H9 (cell line): ENCODE data around the gene APLP2. TPM values are rescaled to one million over a fixed set of nuclear protein-coding genes. Genes with fewer than 3 reads are reported as not detected.

Source experiments
- DNase-seq: peaks from one replicate; pipeline ENCODE4 v3.0.0-alpha.2; 2017
- H2AFZ ChIP-seq: one replicate; pipeline ENCODE4 v1.6.1; 2013; ENCODE audit warnings: mild to moderate bottlenecking, low read length, control low read depth, moderate library complexity
- H2AK5ac ChIP-seq: 2 replicates; pipeline ENCODE4 v1.6.1; 2013; ENCODE audit warnings: low read length, control low read depth, mixed read lengths; ENCODE audit not compliant: insufficient read length
- H2BK120ac ChIP-seq: one replicate; pipeline ENCODE4 v1.6.1; 2013; ENCODE audit warnings: low read depth, mild to moderate bottlenecking, low read length, control low read depth, inconsistent platforms; ENCODE audit not compliant: poor library complexity, severe bottlenecking
- H2BK12ac ChIP-seq: 2 replicates; pipeline ENCODE4 v1.6.1; 2013; ENCODE audit warnings: low read length, control low read depth, mixed read lengths, low read depth; ENCODE audit not compliant: insufficient read length
- H2BK15ac ChIP-seq: 2 replicates; pipeline ENCODE4 v1.6.1; 2013; ENCODE audit warnings: low read depth, low read length, control low read depth
- H2BK20ac ChIP-seq: one replicate; pipeline ENCODE4 v1.6.1; 2013; ENCODE audit warnings: low read depth, mild to moderate bottlenecking, low read length, control low read depth, inconsistent platforms; ENCODE audit not compliant: poor library complexity, severe bottlenecking
- H2BK5ac ChIP-seq: 2 replicates; pipeline ENCODE4 v1.6.1; 2013; ENCODE audit warnings: low read length, control low read depth, mixed read lengths; ENCODE audit not compliant: insufficient read length
- H3K14ac ChIP-seq: 2 replicates; pipeline ENCODE4 v1.6.1; 2013; ENCODE audit warnings: low read length, control low read depth; ENCODE audit not compliant: insufficient read depth
- H3K18ac ChIP-seq: 2 replicates; pipeline ENCODE4 v1.6.1; 2013; ENCODE audit warnings: low read depth, mild to moderate bottlenecking, mixed read lengths, low read length, control low read depth; ENCODE audit not compliant: insufficient read length
- H3K23ac ChIP-seq: 2 replicates; pipeline ENCODE4 v1.6.1; 2013; ENCODE audit warnings: low read length, control low read depth, mixed read lengths, low read depth; ENCODE audit not compliant: insufficient read length
- H3K23me2 ChIP-seq: 2 replicates; pipeline ENCODE4 v1.6.1; 2013; ENCODE audit warnings: low read depth, mild to moderate bottlenecking, mixed read lengths, low read length, control low read depth; ENCODE audit not compliant: insufficient read length, poor library complexity, severe bottlenecking
- H3K27ac ChIP-seq: 2 replicates; pipeline ENCODE4 v1.5.1; 2013; ENCODE audit warnings: low read length, control low read depth, mixed read lengths, low read depth; ENCODE audit not compliant: insufficient read length
- H3K27me3 ChIP-seq: 2 replicates; pipeline ENCODE4 v1.6.1; 2013; ENCODE audit warnings: low read length, control low read depth, inconsistent platforms; ENCODE audit not compliant: insufficient read depth
- H3K4ac ChIP-seq: 2 replicates; pipeline ENCODE4 v1.6.1; 2013; ENCODE audit warnings: low read depth, mild to moderate bottlenecking, control low read depth, inconsistent platforms, low read length, moderate library complexity
- H3K4me1 ChIP-seq: 2 replicates; pipeline ENCODE4 v1.6.1; 2013; ENCODE audit warnings: low read length, control low read depth, inconsistent platforms; ENCODE audit not compliant: insufficient read depth
- H3K4me2 ChIP-seq: 2 replicates; pipeline ENCODE4 v1.6.1; 2013; ENCODE audit warnings: low read length, control low read depth, mixed read lengths; ENCODE audit not compliant: insufficient read length, insufficient read depth
- H3K56ac ChIP-seq: 2 replicates; pipeline ENCODE4 v1.6.1; 2013; ENCODE audit warnings: low read depth, mild to moderate bottlenecking, mixed read lengths, low read length, control low read depth; ENCODE audit not compliant: insufficient read length
- H3K79me1 ChIP-seq: 2 replicates; pipeline ENCODE4 v1.6.1; 2013; ENCODE audit warnings: low read depth, mild to moderate bottlenecking, moderate library complexity, low read length, control low read depth, inconsistent platforms; ENCODE audit not compliant: insufficient read depth, poor library complexity, severe bottlenecking
- H3K79me2 ChIP-seq: 2 replicates; pipeline ENCODE4 v1.6.1; 2013; ENCODE audit warnings: low read length, control low read depth, inconsistent platforms; ENCODE audit not compliant: insufficient read depth
- H3K9ac ChIP-seq: 2 replicates; pipeline ENCODE4 v1.6.1; 2013; ENCODE audit warnings: low read length, control low read depth, mixed read lengths; ENCODE audit not compliant: insufficient read length; ENCODE audit errors: extremely low read depth
- H3K9me3 ChIP-seq: one replicate; pipeline ENCODE4 v1.6.1; 2013; ENCODE audit warnings: low read depth, low read length, inconsistent platforms; ENCODE audit not compliant: control insufficient read depth
- H3T11ph ChIP-seq: one replicate; pipeline ENCODE4 v1.6.1; 2013; ENCODE audit warnings: mild to moderate bottlenecking, low read length, control low read depth, inconsistent platforms
- H4K20me1 ChIP-seq: one replicate; pipeline ENCODE4 v1.6.1; 2013; ENCODE audit not compliant: control insufficient read depth, insufficient read length, insufficient read depth
- H4K5ac ChIP-seq: 2 replicates; pipeline ENCODE4 v1.6.1; 2013; ENCODE audit warnings: low read depth, mild to moderate bottlenecking, mixed read lengths, low read length, control low read depth; ENCODE audit not compliant: insufficient read length
- H4K8ac ChIP-seq: replicated peaks from 2 replicates; pipeline ENCODE4 v1.6.1; 2013; ENCODE audit warnings: low read length, control low read depth, mixed read lengths, low read depth; ENCODE audit not compliant: insufficient read length
- H4K91ac ChIP-seq: 2 replicates; pipeline ENCODE4 v1.6.1; 2013; ENCODE audit warnings: low read depth, mild to moderate bottlenecking, moderate library complexity, mixed read lengths, low read length, control low read depth; ENCODE audit not compliant: insufficient read length
- H3K27ac Mint-ChIP-seq, 3 experiments: 2 replicates in 2 of 3; 3 replicates in 1 of 3; pipeline ENCODE4 v1.8.0; 2020 to 2021; ENCODE audit warnings: mixed read lengths in 3 of 3, mild to moderate bottlenecking in 1 of 3, moderate library complexity in 1 of 3
- H3K27me3 Mint-ChIP-seq: 2 replicates; pipeline ENCODE4 v1.8.0; 2021; ENCODE audit warnings: low read depth, mild to moderate bottlenecking, moderate library complexity, mixed read lengths
- H3K36me3 Mint-ChIP-seq, 3 experiments: 2 replicates in 2 of 3; 3 replicates in 1 of 3; pipeline ENCODE4 v1.8.0; 2020 to 2021; ENCODE audit warnings: low read depth in 3 of 3, mixed read lengths in 3 of 3; ENCODE audit not compliant: insufficient read depth in 1 of 3
- H3K4me1 Mint-ChIP-seq, 2 experiments: 2 replicates each; pipeline ENCODE4 v1.8.0; 2020; ENCODE audit warnings: mixed read lengths in 2 of 2
- H3K4me3 Mint-ChIP-seq, 2 experiments: 2 replicates in 1 of 2; 3 replicates in 1 of 2; pipeline ENCODE4 v1.8.0; 2020 to 2021; ENCODE audit warnings: mild to moderate bottlenecking in 2 of 2, mixed read lengths in 2 of 2, moderate library complexity in 1 of 2
- H3K9me3 Mint-ChIP-seq, 2 experiments: 2 replicates in 1 of 2; 3 replicates in 1 of 2; pipeline ENCODE4 v1.8.0; 2020; ENCODE audit warnings: mild to moderate bottlenecking in 2 of 2, mixed read lengths in 2 of 2, moderate library complexity in 1 of 2
- WGBS: extraction: QIAGEN DNeasy Blood & Tissue Kit; methylation state at CpG from one replicate; pipeline ENCODE4 v1.1.7; 2013; ENCODE audit warnings: missing lambda C conversion rate, low lambda C conversion rate, mixed read lengths; ENCODE audit not compliant: insufficient read length; ENCODE audit errors: extremely low coverage; 5-methylcytosine and 5-hydroxymethylcytosine counted together
- total RNA-seq: library from RNA; stranded (reverse); gene quantifications from 2 replicates; pipeline ENCODE4 v1.2.1, GENCODE V29; 2021
- TF ChIP-seq, protein P1 (sequence below): fragments of 200-600 bp; sonication (generic); conservative IDR thresholded peaks from 3 replicates; pipeline ENCODE4 v1.8.0; 2021; ENCODE audit warnings: antibody characterized with exemption, mild to moderate bottlenecking

Gene APLP2
- total RNA-seq, 1 experiment from 2014 or later, result 328 TPM

DNA sequence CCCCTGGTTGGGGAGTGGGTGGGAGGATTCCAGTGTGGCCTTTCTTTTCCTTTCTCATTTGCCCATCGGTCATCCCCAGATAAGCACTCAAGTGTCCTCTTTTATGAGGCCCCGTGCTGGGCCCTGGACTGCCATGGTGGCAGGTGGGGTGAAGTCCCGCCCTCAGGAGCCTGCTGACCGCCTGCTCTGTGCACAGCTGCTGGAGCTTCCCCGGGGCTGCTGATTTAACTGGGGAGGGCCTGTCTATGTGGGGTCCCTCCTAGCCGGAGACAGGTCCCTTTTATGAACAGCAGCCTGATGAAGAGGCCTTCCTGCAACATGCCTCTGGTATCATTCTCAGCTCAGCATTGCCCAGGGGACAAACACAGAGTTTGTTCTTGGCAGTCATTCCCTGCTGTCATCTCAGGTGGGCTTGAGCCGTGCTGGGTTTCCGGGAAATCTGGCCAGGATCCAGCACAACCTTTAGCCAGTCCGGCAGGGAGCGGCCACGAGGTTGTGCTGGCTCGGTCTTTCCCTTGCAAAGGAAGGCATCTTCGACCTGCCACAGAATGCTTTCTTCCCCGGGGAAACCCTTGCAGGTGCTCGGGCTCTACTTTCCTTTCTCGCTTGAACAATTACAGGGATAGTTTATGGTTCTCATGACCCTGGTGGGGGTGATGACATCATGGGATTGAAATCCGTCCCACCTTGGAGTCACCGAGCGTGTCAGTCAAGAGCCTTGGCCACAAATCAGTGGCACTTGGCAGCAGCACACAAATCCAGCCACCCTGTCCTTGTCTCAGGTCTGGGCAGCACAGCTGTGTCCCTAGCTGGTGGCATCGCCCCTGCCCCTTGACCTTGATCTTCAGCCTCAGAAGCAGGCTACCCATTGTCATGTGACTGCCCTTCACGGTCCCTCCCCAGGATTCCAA, 110.0 kb downstream of the APLP2 start:
- H2BK5ac ChIP-seq, result no peak overlapping the region
- H3K4me3 Mint-ChIP-seq, result no peak overlapping the region
- TF ChIP-seq, protein P1, sequence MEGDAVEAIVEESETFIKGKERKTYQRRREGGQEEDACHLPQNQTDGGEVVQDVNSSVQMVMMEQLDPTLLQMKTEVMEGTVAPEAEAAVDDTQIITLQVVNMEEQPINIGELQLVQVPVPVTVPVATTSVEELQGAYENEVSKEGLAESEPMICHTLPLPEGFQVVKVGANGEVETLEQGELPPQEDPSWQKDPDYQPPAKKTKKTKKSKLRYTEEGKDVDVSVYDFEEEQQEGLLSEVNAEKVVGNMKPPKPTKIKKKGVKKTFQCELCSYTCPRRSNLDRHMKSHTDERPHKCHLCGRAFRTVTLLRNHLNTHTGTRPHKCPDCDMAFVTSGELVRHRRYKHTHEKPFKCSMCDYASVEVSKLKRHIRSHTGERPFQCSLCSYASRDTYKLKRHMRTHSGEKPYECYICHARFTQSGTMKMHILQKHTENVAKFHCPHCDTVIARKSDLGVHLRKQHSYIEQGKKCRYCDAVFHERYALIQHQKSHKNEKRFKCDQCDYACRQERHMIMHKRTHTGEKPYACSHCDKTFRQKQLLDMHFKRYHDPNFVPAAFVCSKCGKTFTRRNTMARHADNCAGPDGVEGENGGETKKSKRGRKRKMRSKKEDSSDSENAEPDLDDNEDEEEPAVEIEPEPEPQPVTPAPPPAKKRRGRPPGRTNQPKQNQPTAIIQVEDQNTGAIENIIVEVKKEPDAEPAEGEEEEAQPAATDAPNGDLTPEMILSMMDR, result no peak

More for the DNA sequence above, 110.0 kb downstream of the APLP2 start:
- no peak overlapping the region; a peak in 1 of 7 replicates for H3K27ac Mint-ChIP-seq
- H4K8ac ChIP-seq, result no peak overlapping the region
- no peaks in the 10 kb centered on the region for H3K23me2 ChIP-seq
- H3K4ac ChIP-seq, result no peak overlapping the region
- no peak overlapping the region for H2AFZ ChIP-seq
- no peaks in the 10 kb centered on the region for H3K9me3 ChIP-seq
- no peak overlapping the region for H3K56ac ChIP-seq
- no peak overlapping the region for H3K23ac ChIP-seq
- no peaks in the 10 kb centered on the region for H3K79me1 ChIP-seq
- peaks cover 4% of the 10 kb centered on the region for H3K27me3 Mint-ChIP-seq
- no peak overlapping the region for H2BK15ac ChIP-seq
- H3K4me1 ChIP-seq, result peaks cover 4% of the 10 kb centered on the region; the same call in 1 of the 2 replicates
- H4K91ac ChIP-seq, result no peak overlapping the region
- peaks cover 4 to 6% of the 10 kb centered on the region in 2 experiments; a peak in 4 of 5 replicates for H3K9me3 Mint-ChIP-seq
- H2BK20ac ChIP-seq, result no peak overlapping the region
- peaks cover 13 to 16% of the 10 kb centered on the region in 2 experiments for H3K4me1 Mint-ChIP-seq
- no peak overlapping the region for H2BK120ac ChIP-seq
- H3K27ac ChIP-seq, result no peak overlapping the region
- no peak overlapping the region for H4K5ac ChIP-seq
- no peak overlapping the region for H3K14ac ChIP-seq
- no peak for DNase-seq
- H3K27me3 ChIP-seq, result no peaks in the 10 kb centered on the region
- peaks cover under 1 to 6% (median 2%) of the 10 kb centered on the region in 3 experiments; a peak in 3 of 7 replicates for H3K36me3 Mint-ChIP-seq
- H2BK12ac ChIP-seq, result no peak overlapping the region
- H3K18ac ChIP-seq, result no peak overlapping the region
- H4K20me1 ChIP-seq, result peaks cover 3% of the 10 kb centered on the region
- WGBS, result no CpG with 5 or more reads among the region's 21 CpGs
- no peak overlapping the region for H3K9ac ChIP-seq
- no peak overlapping the region for H2AK5ac ChIP-seq
- no peaks in the 10 kb centered on the region for H3K79me2 ChIP-seq
- no peak overlapping the region for H3T11ph ChIP-seq
- H3K4me2 ChIP-seq, result no peak overlapping the region
